Measurements from ENCODE around the gene ORC2. TPM values are rescaled to one million over a fixed set of nuclear protein-coding genes. Genes with fewer than 3 reads are reported as not detected.
A peak's percentile ranks its signal among the peaks of the same experiment; 100 is the strongest.

Gene ORC2
- total and polyA plus RNA-seq, 9 donors: 11.4 to 17.5 (median 13.4) TPM

- Histone ChIP-seq H3K9me3 (replicated peaks; ENCODE audit: control insufficient read depth, low read depth, low read length) (no peaks in the 10 kb centered on the region), H3K4me3 (ENCODE audit: low read length) (no peak overlapping the region), H3K27ac (ENCODE audit: low read length) (no peak overlapping the region), H3K4me1 (ENCODE audit: control insufficient read depth, insufficient read depth, low read length) (no peaks in the 10 kb centered on the region), H3K36me3 (ENCODE audit: control insufficient read depth, insufficient read depth, low read length) (peaks cover 33% of the 10 kb centered on the region), H3K27me3 (ENCODE audit: control insufficient read depth, insufficient read depth, low read length) (no peaks in the 10 kb centered on the region)
- no peak for DNase-seq
- WGBS (ENCODE audit: insufficient coverage): 94% methylated on average over 4 of the region's 12 CpGs
These were observed 18.7 kb downstream of the ORC2 start for GRCh38 chr2:200944467-200945394.

- no peaks in the 10 kb centered on the region for H3K4me1 ChIP-seq (ENCODE audit: control insufficient read depth, insufficient read depth, low read length)
- no peak for DNase-seq
- no peak overlapping the region for H3K4me3 ChIP-seq (ENCODE audit: low read length)
- H3K27me3 ChIP-seq (ENCODE audit: control insufficient read depth, insufficient read depth, low read length): no peaks in the 10 kb centered on the region
- H3K9me3 ChIP-seq (replicated peaks; ENCODE audit: control insufficient read depth, low read depth, low read length): no peaks in the 10 kb centered on the region
- WGBS (ENCODE audit: insufficient coverage): no CpG with 5 or more reads among the region's 1 CpG
- no peak overlapping the region for H3K27ac ChIP-seq (ENCODE audit: low read length)
- H3K36me3 ChIP-seq (ENCODE audit: control insufficient read depth, insufficient read depth, low read length): peaks cover 30% of the 10 kb centered on the region
These were observed 19.8 kb downstream of the ORC2 start for GRCh38 chr2:200943527-200944105.

- no peaks in the 10 kb centered on the region for H3K4me1 ChIP-seq (ENCODE audit: control insufficient read depth, insufficient read depth, low read length)
- no peak for DNase-seq
- no peak overlapping the region for H3K4me3 ChIP-seq (ENCODE audit: low read length)
- H3K9me3 ChIP-seq (replicated peaks; ENCODE audit: control insufficient read depth, low read depth, low read length): no peaks in the 10 kb centered on the region
- peaks cover 26% of the 10 kb centered on the region for H3K36me3 ChIP-seq (ENCODE audit: control insufficient read depth, insufficient read depth, low read length)
- WGBS (ENCODE audit: insufficient coverage): 71% methylated on average over 1 of the region's 1 CpG
- no peak overlapping the region for H3K27ac ChIP-seq (ENCODE audit: low read length)
- no peaks in the 10 kb centered on the region for H3K27me3 ChIP-seq (ENCODE audit: control insufficient read depth, insufficient read depth, low read length)
These were observed 23.6 kb downstream of the ORC2 start for GRCh38 chr2:200939832-200940231.

GRCh38 chr2:200930947-200931626, 32.4 kb downstream of the ORC2 start:
- WGBS (ENCODE audit: insufficient coverage): no CpG with 5 or more reads among the region's 3 CpGs
- no peak overlapping the region for H3K4me3 ChIP-seq (ENCODE audit: low read length)
- H3K27me3 ChIP-seq (ENCODE audit: control insufficient read depth, insufficient read depth, low read length): no peaks in the 10 kb centered on the region
- no peaks in the 10 kb centered on the region for H3K4me1 ChIP-seq (ENCODE audit: control insufficient read depth, insufficient read depth, low read length)
- peaks cover 35% of the 10 kb centered on the region for H3K36me3 ChIP-seq (ENCODE audit: control insufficient read depth, insufficient read depth, low read length)
- no peaks in the 10 kb centered on the region for H3K9me3 ChIP-seq (replicated peaks; ENCODE audit: control insufficient read depth, low read depth, low read length)
- no peak for DNase-seq
- H3K27ac ChIP-seq (ENCODE audit: low read length): no peak overlapping the region

- Histone ChIP-seq H3K27ac (ENCODE audit: low read length) (no peak overlapping the region), H3K27me3 (ENCODE audit: control insufficient read depth, insufficient read depth, low read length) (no peaks in the 10 kb centered on the region), H3K36me3 (ENCODE audit: control insufficient read depth, insufficient read depth, low read length) (peaks cover 38% of the 10 kb centered on the region), H3K9me3 (replicated peaks; ENCODE audit: control insufficient read depth, low read depth, low read length) (no peaks in the 10 kb centered on the region), H3K4me1 (ENCODE audit: control insufficient read depth, insufficient read depth, low read length) (no peaks in the 10 kb centered on the region), H3K4me3 (ENCODE audit: low read length) (no peak overlapping the region)
- 100% methylated on average over 2 of the region's 2 CpGs for WGBS (ENCODE audit: insufficient coverage)
- DNase-seq: no peak
These were observed 33.9 kb downstream of the ORC2 start for GRCh38 chr2:200929334-200930249.

GRCh38 chr2:200922439-200922838, 41.0 kb downstream of the ORC2 start:
- peaks cover 41% of the 10 kb centered on the region for H3K36me3 ChIP-seq (ENCODE audit: control insufficient read depth, insufficient read depth, low read length)
- no CpG with 5 or more reads among the region's 6 CpGs for WGBS (ENCODE audit: insufficient coverage)
- DNase-seq: no peak
- no peaks in the 10 kb centered on the region for H3K4me1 ChIP-seq (ENCODE audit: control insufficient read depth, insufficient read depth, low read length)
- H3K4me3 ChIP-seq (ENCODE audit: low read length): no peak overlapping the region
- H3K27me3 ChIP-seq (ENCODE audit: control insufficient read depth, insufficient read depth, low read length): no peaks in the 10 kb centered on the region
- H3K27ac ChIP-seq (ENCODE audit: low read length): no peak overlapping the region
- H3K9me3 ChIP-seq (replicated peaks; ENCODE audit: control insufficient read depth, low read depth, low read length): no peaks in the 10 kb centered on the region

- H3K9me3 ChIP-seq (replicated peaks; ENCODE audit: control insufficient read depth, low read depth, low read length): no peaks in the 10 kb centered on the region
- H3K4me3 ChIP-seq (ENCODE audit: low read length): no peak overlapping the region
- H3K27ac ChIP-seq (ENCODE audit: low read length): no peak overlapping the region
- H3K36me3 ChIP-seq (ENCODE audit: control insufficient read depth, insufficient read depth, low read length): peaks cover 47% of the 10 kb centered on the region
- no peak for DNase-seq
- no peaks in the 10 kb centered on the region for H3K27me3 ChIP-seq (ENCODE audit: control insufficient read depth, insufficient read depth, low read length)
- H3K4me1 ChIP-seq (ENCODE audit: control insufficient read depth, insufficient read depth, low read length): no peaks in the 10 kb centered on the region
These were observed 49.8 kb downstream of the ORC2 start for GRCh38 chr2:200913654-200914053.

GRCh38 chr2:200909958-200910357, 53.5 kb downstream of the ORC2 start:
- no peak for DNase-seq
- Histone ChIP-seq H3K36me3 (ENCODE audit: control insufficient read depth, insufficient read depth, low read length) (peaks cover 36% of the 10 kb centered on the region), H3K9me3 (replicated peaks; ENCODE audit: control insufficient read depth, low read depth, low read length) (no peaks in the 10 kb centered on the region), H3K27ac (ENCODE audit: low read length) (no peak overlapping the region), H3K27me3 (ENCODE audit: control insufficient read depth, insufficient read depth, low read length) (no peaks in the 10 kb centered on the region), H3K4me3 (ENCODE audit: low read length) (no peak overlapping the region), H3K4me1 (ENCODE audit: control insufficient read depth, insufficient read depth, low read length) (no peaks in the 10 kb centered on the region)
- 92% methylated on average over 2 of the region's 4 CpGs for WGBS (ENCODE audit: insufficient coverage)

- peak; percentile 69 for DNase-seq
- Histone ChIP-seq H3K4me1 (ENCODE audit: control insufficient read depth, insufficient read depth, low read length) (no peaks in the 10 kb centered on the region), H3K27ac (ENCODE audit: low read length) (no peak overlapping the region), H3K4me3 (ENCODE audit: low read length) (no peak overlapping the region), H3K27me3 (ENCODE audit: control insufficient read depth, insufficient read depth, low read length) (no peaks in the 10 kb centered on the region), H3K36me3 (ENCODE audit: control insufficient read depth, insufficient read depth, low read length) (peaks cover 28% of the 10 kb centered on the region), H3K9me3 (replicated peaks; ENCODE audit: control insufficient read depth, low read depth, low read length) (no peaks in the 10 kb centered on the region)
- no CpG with 5 or more reads among the region's 2 CpGs for WGBS (ENCODE audit: insufficient coverage)
These were observed 57.7 kb downstream of the ORC2 start for GRCh38 chr2:200905618-200906296.
